Hepatocyte (in vitro differentiated cells): ENCODE measurements around the gene CASP4.

Experiments used
- CTCF ChIP-seq: fragments of 200-600 bp; sonication (generic); IDR thresholded peaks from 2 replicates; pipeline ENCODE4 v1.5.1; 2016; ENCODE audit warnings: antibody characterized with exemption, mild to moderate bottlenecking; ENCODE audit not compliant: poor library complexity
- EZH2 ChIP-seq: fragments of 200-600 bp; sonication (generic); IDR thresholded peaks from 2 replicates; pipeline ENCODE4 v1.6.1; 2016; ENCODE audit warnings: antibody characterized with exemption, mild to moderate bottlenecking, borderline replicate concordance
- EZH2phosphoT487 ChIP-seq: fragments of 200-600 bp; sonication (generic); IDR thresholded peaks from one replicate; pipeline ENCODE4 v1.6.1; 2018; ENCODE audit warnings: antibody characterized with exemption, mild to moderate bottlenecking, low read depth, moderate library complexity; ENCODE audit not compliant: unreplicated experiment, severe bottlenecking

GRCh38 chr11:104918113-104918824 is 50.1 kb downstream of the CASP4 start:
- no peak for TF ChIP-seq EZH2
- no peak for TF ChIP-seq CTCF
- no peak for TF ChIP-seq EZH2phosphoT487
